Osteoblast (primary cell): ENCODE data around the gene TYROBP. TPM values are rescaled to one million over a fixed set of nuclear protein-coding genes. Genes with fewer than 3 reads are reported as not detected.

ENCODE experiments used
- DNase-seq: peaks from one replicate; pipeline ENCODE4 v3.0.0; 2011; ENCODE audit warnings: low spot score, mixed read lengths; ENCODE audit not compliant: insufficient read length; ENCODE audit errors: missing footprints
- H2AFZ ChIP-seq: 2 replicates; pipeline ENCODE4 v1.6.0; 2011; ENCODE audit warnings: mild to moderate bottlenecking, low read length
- H3K27ac ChIP-seq: 2 replicates; pipeline ENCODE4 v1.5.1; 2011; ENCODE audit warnings: mild to moderate bottlenecking, low read depth, low read length, moderate library complexity
- H3K27me3 ChIP-seq: 2 replicates; pipeline ENCODE4 v1.6.0; 2012; ENCODE audit warnings: mild to moderate bottlenecking, control low read depth, inconsistent platforms, low read length, moderate library complexity; ENCODE audit not compliant: insufficient read depth
- H3K36me3 ChIP-seq: 2 replicates; pipeline ENCODE4 v1.5.1; 2011; ENCODE audit warnings: mild to moderate bottlenecking, low read length, control low read depth, moderate library complexity; ENCODE audit not compliant: insufficient read depth
- H3K4me1 ChIP-seq: 2 replicates; pipeline ENCODE4 v1.5.1; 2011; ENCODE audit warnings: mild to moderate bottlenecking, low read length, control low read depth, moderate library complexity; ENCODE audit not compliant: insufficient read depth
- H3K4me2 ChIP-seq: 2 replicates; pipeline ENCODE4 v1.6.0; 2011; ENCODE audit warnings: mild to moderate bottlenecking, low read length; ENCODE audit not compliant: insufficient read depth
- H3K4me3 ChIP-seq: fragments of 200-600 bp; sonication (generic); 3 replicates; pipeline ENCODE4 v1.5.1; 2012; ENCODE audit warnings: mild to moderate bottlenecking, low read length, inconsistent platforms; ENCODE audit not compliant: insufficient read depth
- H3K79me2 ChIP-seq: 2 replicates; pipeline ENCODE4 v1.6.0; 2012; ENCODE audit warnings: mild to moderate bottlenecking, low read length, control low read depth, inconsistent platforms; ENCODE audit not compliant: insufficient read depth
- H3K9me3 ChIP-seq: 2 replicates; pipeline ENCODE4 v1.5.1; 2011; ENCODE audit warnings: low read depth, low read length, control low read depth
- H4K20me1 ChIP-seq: 2 replicates; pipeline ENCODE4 v1.6.0; 2012; ENCODE audit warnings: mild to moderate bottlenecking, low read length, control low read depth; ENCODE audit not compliant: insufficient read depth
- total RNA-seq: library from RNA; depleted of rRNA; stranded (reverse); fragments of >200 nt; gene quantifications from 2 replicates; pipeline ENCODE4 v1.2.3, GENCODE V29; 2012
- TF ChIP-seq, protein P1 (sequence below): IDR thresholded peaks from 2 replicates; pipeline ENCODE4 v1.5.1; 2011; ENCODE audit warnings: mild to moderate bottlenecking, low read depth, low read length, moderate library complexity; ENCODE audit errors: extremely low read depth

The TYROBP gene
- total RNA-seq, 1 donor, result 0.36 TPM

- peak; percentile 51 for DNase-seq
- Histone ChIP-seq H3K4me1 (peaks cover 5% of the 10 kb centered on the region), H3K27me3 (no peaks in the 10 kb centered on the region), H3K27ac (no peak overlapping the region), H3K36me3 (no peaks in the 10 kb centered on the region), H3K9me3 (no peaks in the 10 kb centered on the region), H3K4me3 (no peak overlapping the region), H4K20me1 (no peaks in the 10 kb centered on the region), H2AFZ (no peak overlapping the region), H3K4me2 (no peak overlapping the region), H3K79me2 (no peaks in the 10 kb centered on the region)
- TF ChIP-seq, protein P1, sequence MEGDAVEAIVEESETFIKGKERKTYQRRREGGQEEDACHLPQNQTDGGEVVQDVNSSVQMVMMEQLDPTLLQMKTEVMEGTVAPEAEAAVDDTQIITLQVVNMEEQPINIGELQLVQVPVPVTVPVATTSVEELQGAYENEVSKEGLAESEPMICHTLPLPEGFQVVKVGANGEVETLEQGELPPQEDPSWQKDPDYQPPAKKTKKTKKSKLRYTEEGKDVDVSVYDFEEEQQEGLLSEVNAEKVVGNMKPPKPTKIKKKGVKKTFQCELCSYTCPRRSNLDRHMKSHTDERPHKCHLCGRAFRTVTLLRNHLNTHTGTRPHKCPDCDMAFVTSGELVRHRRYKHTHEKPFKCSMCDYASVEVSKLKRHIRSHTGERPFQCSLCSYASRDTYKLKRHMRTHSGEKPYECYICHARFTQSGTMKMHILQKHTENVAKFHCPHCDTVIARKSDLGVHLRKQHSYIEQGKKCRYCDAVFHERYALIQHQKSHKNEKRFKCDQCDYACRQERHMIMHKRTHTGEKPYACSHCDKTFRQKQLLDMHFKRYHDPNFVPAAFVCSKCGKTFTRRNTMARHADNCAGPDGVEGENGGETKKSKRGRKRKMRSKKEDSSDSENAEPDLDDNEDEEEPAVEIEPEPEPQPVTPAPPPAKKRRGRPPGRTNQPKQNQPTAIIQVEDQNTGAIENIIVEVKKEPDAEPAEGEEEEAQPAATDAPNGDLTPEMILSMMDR, result no peak
These were observed 1.0 kb upstream of the TYROBP start for GRCh38 chr19:35908973-35909683.

GRCh38 chr19:35907377-35907745 lies 734 bp downstream of the TYROBP start:
- Histone ChIP-seq H3K4me1 (peaks cover 7% of the 10 kb centered on the region), H3K27me3 (no peaks in the 10 kb centered on the region), H3K4me2 (no peak overlapping the region), H3K36me3 (no peaks in the 10 kb centered on the region), H3K4me3 (no peak overlapping the region), H3K79me2 (no peaks in the 10 kb centered on the region), H4K20me1 (no peaks in the 10 kb centered on the region), H2AFZ (no peak overlapping the region), H3K9me3 (no peaks in the 10 kb centered on the region), H3K27ac (no peak overlapping the region)
- DNase-seq, result no peak
- TF ChIP-seq, protein P1, result no peak

GRCh38 chr19:35905178-35905727 lies 2.8 kb downstream of the TYROBP start:
- peak; percentile 55 for DNase-seq
- H3K27ac ChIP-seq, result no peak overlapping the region
- H2AFZ ChIP-seq, result no peak overlapping the region
- TF ChIP-seq, protein P1, result no peak
- no peak overlapping the region for H3K4me2 ChIP-seq
- no peaks in the 10 kb centered on the region for H3K27me3 ChIP-seq
- no peak overlapping the region for H3K4me3 ChIP-seq
- H3K36me3 ChIP-seq, result no peaks in the 10 kb centered on the region
- H3K4me1 ChIP-seq, result peaks cover 23% of the 10 kb centered on the region
- H3K79me2 ChIP-seq, result no peaks in the 10 kb centered on the region
- no peaks in the 10 kb centered on the region for H4K20me1 ChIP-seq
- no peaks in the 10 kb centered on the region for H3K9me3 ChIP-seq

GRCh38 chr19:35904311-35905068 lies 3.6 kb downstream of the TYROBP start:
- Histone ChIP-seq H4K20me1 (no peaks in the 10 kb centered on the region), H3K9me3 (no peaks in the 10 kb centered on the region), H2AFZ (no peak overlapping the region), H3K27ac (no peak overlapping the region), H3K4me1 (peaks cover 23% of the 10 kb centered on the region), H3K79me2 (no peaks in the 10 kb centered on the region), H3K36me3 (no peaks in the 10 kb centered on the region), H3K4me3 (no peak overlapping the region), H3K4me2 (no peak overlapping the region), H3K27me3 (no peaks in the 10 kb centered on the region)
- DNase-seq, result peak; percentile 35
- TF ChIP-seq, protein P1, result no peak
